SK-N-MC (cell line): ENCODE measurements around the gene PFN1.

Experiments
- FOXP2 ChIP-seq: optimal IDR thresholded peaks from 2 replicates; pipeline ENCODE3; 2011; ENCODE audit warnings: mild to moderate bottlenecking, moderate library complexity; ENCODE audit not compliant: insufficient read depth; ENCODE audit errors: extremely low read length, control extremely low read depth
- POLR2AphosphoS5 ChIP-seq: IDR thresholded peaks from 2 replicates; pipeline ENCODE4 v1.6.1; 2012; ENCODE audit warnings: mild to moderate bottlenecking, low read depth, low read length, borderline replicate concordance

DNA sequence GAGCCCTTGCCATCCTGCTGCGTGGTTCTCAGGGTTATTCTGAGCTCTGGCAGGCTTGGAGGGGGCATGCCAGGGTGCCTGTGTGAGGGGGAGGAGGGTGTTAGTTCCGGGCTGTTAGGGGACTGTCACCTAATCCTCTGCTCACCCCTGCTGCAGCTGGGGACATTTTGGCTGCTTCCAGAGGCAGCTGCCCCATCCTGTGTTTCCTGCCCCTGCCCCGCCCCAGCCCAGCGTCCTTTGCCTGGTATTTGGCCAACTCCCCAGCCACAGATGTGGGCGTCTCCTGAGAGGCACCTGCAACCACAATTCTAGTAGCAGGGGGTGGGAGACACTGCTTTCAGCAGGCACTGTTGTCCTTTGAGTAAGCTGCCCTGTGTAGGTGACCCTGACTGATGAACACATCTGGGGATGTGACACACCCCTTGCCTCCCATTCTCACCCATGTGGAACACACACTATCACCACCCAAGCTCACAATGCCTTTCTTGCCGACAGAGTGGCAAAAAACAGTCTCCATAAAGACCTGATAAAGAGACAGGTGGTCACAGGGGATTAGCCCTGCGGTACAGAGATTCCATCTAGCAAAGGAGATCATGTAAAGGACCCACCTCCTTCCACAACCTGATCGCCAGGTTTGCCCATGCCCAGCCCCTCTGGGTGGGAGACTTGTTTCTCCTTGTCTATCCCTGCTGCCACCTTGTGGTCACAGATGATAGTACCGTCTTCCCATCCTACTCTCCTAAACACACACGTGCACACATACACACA is 45.1 kb downstream of the PFN1 start, which contains the start of gene CHRNE:
- TF ChIP-seq POLR2AphosphoS5 (no peak), FOXP2 (no peak)
